ENCODE results near the gene C1QTNF8.

C1QTNF8 gene

DNA sequence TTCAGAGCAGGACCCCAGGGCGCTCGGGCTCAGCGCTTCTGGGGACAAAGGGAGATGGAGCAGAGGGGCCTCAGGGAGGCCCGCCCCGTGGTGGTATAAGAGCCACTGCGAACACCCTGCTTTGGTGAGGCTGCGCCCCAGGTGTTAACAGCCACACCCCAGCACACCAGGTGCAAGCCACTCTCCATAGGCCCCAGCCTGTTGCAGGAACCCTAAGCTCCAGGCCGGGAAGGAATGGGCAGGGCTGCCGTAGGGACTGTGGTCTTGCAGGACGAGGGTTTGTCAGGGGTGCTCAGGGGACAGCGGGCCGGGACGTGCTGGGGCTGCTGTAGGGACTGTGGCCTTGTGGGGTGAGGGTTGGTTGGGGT, 40.5 kb downstream of the C1QTNF8 start:
- DNase-seq = no peak

DNA sequence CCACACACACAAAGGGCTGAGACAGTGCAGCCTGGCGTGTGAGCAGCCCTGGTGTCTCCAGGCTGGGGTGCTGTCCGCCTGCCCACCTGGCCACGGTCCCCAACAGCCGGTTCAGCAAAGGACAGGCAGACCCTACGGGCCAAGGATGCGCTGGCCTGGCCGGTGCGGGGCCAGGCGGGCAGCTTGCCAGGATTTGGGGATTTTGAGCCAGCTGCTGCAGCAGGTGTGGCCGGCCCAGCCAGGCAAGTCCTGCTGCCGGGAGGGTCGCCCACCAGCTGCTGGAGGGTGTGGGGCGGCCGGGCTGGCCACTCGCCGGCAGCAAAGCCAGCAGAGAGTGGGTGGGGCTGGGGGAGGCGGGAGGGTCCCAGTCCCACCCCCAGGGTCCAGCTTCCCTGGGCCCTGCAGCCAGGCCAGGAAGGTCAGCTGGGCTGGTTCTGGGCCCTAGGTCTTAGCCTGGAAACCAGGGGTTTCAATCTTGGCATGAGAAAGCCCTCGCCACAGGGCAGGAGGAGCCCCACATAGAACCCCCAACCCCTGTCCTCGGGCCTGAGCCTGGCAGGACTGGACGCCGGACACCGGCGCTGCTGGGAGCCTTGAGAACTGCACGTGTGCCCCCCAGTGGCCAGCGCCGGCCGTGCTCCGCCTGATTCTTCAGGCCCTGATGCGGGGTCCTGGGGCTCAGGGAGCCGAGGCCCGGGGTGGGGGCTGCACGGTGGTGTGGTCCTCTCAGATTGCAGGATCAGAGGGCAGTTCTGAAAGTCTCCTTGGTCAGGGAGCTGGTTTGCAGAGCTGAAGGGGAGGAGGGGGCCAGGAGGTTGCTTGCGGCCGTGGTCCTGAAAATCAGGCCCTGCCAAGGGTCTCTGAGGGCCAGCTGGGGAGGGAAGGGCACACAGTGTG, 41.1 kb downstream of the C1QTNF8 start:
- no peak for DNase-seq

DNA sequence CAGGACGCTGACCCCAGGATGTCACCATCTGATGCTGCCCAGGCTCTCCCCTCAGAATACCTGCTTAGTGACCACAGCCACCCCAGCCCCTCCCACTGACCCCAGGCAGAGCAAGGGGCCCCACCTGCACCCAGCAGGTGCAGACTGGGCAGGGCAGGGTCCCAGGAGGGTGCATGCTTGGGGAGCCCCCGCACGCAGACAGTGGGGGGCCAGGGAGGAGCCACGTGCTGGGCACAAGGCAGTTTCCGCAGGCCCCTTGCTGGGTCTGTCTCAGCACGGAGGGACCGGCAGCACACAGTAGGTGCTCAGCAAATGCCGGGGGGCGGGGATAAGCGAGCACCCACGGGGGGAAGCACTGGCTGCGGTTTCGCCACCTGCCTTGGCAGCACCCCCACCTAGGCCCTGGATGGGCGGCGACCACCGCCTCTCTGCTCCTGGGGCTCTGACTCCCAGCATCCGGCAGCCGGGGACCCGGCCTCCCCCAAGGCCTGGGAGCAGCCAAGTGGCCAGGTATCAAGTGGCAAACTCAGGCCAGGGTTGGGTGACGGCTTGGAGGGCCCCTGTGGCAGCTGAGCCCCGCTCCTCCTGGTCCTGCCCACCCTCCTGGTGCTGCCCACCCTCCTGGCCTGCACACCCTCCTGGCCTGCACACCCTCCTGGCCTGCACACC, 42.2 kb downstream of the C1QTNF8 start:
- DNase-seq = no peak

DNA sequence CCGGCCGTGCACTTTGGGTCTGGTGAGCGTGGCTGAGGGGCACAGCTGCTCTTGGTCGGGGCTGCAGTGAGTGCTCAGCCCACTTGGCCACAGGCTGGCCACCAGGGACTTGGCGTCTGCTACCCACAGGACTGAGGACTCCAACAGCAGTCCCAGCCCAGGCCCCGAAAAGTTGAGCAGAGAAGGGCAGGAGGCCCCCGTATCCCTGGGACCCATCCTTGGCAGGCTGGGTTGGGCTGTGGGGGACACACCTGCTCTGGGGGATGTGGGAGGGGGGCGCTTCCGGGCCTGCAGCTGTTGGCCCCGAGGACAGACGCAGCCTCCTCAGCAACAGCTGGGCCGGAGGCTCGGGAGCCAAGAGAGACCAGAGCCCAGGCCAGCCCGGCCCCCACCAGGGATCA, 42.9 kb downstream of the C1QTNF8 start:
- DNase-seq = no peak

DNA sequence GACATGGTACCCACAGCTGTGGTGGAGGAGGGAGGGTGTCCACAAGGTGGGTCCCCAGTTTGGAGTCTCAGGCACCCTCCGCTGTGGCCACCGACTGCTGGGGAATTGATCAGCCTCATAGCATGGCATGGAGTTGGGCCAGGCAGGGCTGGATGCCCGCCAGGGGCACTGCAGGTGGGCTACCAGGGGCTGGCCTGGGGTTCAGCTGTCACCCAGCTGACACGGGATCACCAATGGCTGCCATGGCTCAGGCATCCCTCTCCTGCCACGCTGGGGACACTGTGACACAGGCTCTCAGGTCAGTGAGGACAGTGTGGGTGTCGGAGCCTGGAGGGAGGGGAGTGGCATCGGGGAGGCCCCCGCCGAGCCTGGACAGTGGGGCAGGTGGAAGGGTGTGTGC, 43.3 kb downstream of the C1QTNF8 start:
- no peak for DNase-seq

DNA sequence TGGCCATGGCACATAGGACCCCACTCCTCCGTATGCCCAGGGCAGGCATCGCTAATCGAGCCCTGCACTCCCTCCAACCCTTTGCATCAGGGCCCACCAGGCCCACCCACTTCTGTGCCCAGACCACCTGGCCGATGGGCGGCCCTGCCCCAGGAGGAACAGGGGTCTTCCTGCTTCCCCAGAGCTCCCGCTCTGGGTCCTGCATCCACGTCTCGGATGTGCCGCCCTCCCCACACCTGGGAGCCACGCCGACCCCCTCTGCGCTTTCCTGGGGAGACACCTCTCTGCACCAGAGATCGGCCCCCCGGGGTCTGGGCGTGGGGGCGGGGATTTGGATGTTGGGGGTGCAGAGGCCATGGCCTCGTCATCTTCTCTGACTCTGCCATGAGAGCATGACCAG, 44.6 kb downstream of the C1QTNF8 start:
- DNase-seq = no peak

DNA sequence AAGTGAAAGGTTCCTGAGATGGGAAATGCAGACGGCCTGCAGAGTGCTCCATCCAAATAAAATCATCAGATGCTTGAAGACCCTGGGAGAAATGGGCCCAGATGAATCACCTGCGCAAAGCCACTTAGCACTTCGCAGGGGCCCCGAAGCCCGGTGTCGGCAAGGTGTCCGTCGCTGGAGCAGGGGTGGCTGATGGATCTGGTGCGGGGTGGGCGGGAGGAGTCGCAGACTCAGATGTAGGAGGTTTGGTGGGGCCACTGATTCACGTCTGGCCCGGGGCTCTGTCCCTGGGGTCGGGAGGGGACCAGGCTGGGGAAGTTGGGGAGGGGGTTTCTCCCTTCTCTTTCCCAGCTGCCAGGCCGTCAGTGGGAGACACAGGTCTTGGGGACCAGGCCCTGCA, 45.1 kb downstream of the C1QTNF8 start:
- no peak for DNase-seq

DNA sequence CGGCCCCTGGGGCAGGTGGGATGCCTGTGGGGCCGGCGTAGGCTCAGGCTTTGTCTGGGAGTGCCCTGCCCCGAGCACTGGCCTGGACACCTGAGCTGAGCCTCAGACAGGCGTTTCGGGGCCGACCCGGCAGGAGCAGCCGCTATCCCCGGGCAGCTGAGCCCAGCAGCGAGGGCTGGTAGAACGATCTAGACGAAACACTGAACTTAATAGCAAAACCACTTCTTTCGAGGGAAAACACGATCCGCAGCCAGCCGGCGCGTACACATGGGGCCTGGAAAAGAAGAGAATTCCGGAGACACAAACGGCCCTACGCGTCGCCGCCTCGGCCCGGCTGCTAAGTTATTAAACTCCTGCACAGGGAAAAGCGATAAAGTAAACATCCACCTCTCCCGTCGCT, 45.5 kb downstream of the C1QTNF8 start:
- no peak for DNase-seq

DNA sequence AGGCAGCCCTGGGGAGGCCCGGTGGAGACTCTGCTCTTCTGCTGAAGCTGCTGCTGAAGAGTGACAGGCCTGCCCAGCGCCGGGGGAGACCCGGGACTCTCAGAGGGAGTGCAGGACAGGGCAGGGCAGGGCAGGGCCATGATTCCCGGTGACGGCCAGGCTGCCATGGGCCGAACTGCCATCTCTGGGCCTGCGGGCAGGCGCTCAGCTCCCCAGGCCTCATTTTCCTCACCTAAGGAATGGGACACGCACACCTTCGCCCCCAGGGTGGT, 46.1 kb downstream of the C1QTNF8 start:
- DNase-seq = no peak

DNA sequence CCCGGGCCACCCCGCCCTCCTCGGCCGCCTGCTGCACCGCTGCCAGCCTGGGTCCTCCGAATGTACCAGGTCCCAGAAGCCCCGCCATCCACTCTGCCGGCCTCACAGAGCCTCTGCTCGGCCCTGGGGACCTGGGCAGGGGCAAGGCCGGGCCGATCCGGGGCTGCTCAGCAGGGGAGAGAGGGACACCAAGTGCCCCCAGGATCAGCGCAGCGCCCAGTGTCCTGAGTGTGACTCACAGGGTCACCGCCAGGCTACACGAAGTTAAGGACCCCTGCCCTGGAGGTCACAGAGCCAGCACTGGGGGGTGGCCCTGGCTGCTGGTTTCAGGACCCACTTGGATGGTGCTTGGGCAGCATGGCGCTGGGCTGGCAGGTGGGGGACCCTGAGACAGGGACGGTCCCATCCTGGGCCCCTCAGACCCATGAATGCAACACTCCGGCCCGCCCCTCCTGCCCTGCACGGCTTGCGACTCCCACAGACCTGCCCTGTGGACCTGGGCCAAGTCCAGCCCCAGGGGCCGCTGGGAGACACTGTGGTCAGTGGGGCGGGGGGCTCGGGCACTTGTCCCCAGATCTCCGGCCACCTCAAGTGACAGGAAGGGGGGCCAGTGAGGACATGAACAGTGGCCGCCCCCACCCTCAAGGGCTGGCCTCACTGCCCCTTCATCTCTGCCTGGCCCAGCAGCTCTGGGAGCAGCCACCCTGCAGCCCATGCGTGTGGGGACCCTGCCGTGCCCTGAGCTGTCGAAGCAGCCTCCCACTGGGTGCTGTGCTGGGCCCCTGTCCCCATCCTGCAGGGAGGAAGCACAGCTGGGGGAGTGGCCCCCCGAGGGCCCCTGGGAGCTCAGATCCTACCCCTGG, 46.7 kb downstream of the C1QTNF8 start:
- DNase-seq = no peak

DNA sequence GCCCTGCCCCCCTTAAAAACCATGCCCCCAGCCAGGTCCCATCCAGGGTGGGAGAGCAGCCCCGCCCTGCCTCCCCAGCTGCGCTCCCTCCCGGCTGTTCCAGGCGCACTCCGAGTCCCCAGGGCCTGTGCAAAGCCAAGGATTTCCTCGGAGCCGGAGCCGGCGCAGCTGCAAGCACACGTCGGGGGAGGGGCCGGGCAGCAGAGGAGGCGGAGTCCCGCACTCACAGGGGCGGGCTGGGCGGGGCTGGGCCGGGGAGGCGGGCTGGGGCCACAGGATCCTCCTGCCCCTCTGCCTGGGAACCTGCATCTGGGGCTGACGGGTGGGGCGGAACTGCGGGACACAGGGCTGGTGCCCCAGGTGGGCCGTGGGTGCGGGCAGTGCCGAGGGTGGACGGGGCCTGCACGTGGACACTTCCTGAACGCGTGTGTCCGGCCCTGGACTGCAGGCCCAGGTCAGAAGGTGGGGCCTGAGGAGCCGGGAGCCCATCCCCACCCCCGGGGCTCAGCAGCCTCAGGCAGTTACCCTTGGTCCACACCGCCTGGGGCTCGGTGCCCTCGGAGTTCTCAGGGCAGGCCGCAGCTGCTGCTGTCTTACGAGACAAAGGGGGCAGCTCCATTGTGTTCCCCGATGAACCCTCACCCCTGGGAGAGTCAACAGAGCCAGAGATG, 47.5 kb downstream of the C1QTNF8 start:
- DNase-seq = no peak

DNA sequence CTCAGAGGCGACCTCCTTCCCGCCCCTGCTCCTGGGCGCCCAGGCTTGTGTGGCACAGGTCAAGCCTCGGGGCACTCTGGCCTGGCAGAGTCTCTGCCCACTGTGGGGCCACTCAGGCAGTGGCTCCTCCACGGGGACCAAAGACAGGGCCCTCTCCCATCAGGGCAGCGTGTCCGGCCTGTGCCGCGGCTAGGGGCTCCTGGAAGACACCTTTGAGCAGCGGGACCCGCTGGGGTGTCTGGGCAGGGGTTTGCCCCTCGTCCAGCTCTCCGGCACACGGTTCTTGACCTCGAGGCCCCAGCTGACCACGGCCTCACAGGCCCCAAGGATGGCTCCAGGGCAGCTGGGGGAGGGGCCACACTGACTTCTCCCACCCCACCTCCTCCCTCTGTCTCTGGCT, 48.2 kb downstream of the C1QTNF8 start:
- DNase-seq = no peak

DNA sequence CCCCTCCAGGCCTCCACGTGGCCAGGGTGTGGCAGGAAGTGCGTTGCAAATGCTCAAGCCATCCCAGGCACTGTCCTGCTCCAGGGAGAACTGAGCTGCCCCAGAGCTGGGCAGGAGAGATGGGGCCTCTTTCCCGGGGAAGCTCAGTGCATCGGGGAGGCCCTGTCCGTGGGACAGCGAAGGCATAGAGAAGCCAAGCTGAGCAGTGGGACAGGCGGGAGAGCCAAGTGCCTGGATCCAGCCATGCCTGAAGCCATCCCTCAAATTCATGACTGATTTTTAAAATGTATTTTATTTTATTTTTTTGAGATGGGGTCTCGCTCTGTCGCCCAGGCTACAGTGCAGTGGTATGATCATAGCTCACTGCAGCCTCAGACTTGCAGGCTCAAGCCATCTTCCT, 48.9 kb downstream of the C1QTNF8 start:
- DNase-seq = no peak

DNA sequence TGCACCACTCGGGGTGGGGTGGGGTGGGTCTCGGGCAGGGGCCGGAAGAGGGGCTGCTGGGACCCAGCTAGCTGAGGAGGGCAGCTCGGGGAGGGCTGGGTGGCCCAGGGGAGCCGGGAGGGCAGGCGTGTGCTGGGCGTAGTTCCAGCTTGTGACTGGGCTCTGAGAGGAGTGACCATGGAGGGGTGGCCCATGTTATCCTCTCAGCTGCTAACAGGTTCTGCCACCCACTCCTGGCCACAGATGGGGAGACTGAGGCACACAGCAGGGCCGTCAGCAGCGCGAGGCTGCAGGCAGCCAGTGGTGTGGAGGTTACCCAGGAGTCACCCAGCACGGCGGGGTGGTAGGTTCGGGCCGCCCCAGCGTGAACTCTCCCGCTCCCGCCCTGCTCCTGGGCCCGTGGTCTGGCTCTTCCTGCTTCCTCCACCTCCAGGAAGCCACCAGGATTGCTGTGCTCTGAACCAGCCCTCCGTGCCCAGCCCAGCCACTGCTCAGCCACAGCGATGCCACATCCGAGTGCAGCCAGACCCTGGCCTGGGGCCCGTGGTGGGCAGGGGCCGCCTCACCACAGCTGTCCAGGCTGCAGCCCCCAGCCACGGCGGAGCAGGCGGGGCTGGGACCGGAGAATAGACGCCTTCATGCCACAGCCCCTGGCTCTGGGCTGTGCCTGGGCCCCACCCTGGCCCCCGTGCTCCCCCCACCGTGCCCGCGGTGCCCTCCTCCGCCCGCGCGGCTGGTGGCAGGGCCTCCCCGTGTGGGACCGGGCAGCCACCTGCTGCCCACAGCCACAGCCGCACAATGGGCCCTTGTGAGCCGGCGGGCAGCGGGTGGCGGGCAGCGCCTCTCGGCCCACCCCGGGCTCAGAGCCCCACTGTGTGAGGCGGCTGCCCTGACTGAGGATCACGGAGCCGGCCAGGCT, 49.8 kb downstream of the C1QTNF8 start:
- DNase-seq = no peak

DNA sequence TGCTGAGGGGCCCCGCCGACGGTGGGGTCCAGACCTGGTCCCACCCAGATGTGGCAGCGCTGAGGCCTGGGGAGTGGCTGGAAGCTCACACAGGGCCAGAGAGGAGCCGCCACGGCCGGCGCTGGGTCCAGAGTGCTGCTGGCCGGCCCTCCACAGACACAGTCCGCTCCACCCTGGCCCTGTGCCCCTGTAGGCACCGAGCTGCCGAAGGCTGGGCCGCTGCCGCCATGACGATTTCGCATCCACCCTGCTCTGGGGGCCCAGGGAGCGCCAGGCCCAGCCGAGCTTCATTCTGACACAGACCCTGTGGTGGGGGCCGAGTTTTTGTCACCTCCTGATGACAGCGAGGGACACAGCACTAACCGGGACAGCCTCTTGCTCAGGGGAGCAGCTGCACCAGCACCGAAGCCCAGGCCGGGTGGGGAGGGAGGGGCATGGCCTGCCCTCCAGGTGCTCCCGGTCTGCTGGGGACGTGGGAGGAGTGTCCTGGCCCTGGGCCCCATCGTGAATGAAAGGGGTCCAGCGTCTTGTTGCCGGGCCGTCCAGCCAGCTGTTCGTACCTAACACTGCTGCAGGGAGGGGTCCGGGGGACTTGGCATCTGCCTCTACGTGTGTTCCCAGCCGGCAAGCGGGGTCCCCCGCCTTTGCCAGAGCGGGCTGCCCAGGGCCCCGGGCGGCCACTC, 50.6 kb downstream of the C1QTNF8 start:
- no peak for DNase-seq

DNA sequence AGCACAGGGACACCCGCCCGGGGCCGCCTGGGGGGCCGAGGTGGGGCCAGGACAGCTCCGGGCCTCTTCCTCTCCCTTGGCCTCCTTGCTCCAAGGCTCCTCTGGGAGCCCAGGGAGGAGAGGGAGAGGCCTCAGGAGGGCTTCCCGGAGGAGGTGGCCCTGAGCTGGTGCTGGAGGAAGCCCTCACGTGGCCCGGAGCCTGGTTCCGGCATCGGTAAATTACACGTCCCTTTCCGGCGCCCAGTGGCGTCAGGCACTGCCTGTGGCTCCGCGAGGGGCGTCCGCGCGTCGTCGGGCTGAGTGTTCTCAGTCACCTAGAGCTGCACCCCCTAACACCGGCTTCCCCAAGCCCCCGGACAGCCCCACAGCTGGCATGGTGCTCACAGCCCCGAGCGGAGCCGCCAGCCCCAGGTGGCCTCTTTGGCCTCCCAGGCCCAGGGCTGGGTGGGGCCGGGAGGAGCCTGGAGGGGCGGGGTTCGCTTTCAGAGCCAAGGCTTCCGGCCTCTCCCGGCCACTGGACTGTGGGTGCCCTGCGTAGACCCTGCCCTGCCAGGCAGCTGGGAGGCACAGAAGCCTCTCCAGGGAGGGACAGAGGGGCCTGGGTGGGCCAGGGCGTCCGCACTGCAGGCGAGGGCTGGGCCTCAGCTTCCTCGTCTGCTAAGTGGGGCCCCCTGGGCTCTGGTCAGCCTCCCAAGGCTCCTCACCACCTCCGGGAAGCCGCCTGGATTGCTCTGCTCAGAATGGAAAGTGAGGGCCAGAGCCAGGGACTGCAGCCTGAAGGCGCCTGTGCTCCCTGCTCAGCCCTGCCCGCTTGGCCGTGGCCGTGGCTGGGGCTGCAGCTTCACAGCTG, 51.4 kb downstream of the C1QTNF8 start:
- no peak for DNase-seq

DNA sequence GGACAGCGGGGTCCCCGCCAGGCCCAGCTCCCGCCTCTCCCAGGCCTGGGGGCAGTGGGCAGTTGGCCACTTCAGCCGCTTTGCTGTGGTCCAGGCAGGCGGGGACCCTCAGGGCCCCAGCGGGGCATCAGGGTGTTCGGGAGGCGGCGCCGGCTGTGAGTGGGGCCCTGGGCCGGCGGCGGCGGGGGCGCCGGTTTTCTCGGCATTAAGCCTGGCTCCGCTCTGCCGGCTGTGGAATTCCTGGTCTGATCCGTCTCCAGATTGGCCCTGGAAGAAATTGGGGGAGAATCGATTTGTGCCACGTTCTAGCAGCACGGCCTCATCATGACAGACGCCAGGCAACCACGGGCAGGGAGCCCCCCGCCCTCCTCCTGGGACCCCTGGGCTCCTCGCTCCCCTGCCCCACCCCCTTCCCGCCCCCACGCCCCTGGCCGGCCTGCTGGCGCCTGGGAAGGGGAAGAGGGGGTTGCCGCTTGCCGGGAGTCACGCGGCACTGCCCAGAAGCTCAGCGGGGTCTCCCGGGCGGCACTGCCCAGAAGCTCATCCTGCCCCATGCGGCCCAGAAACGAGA, 52.1 kb downstream of the C1QTNF8 start:
- DNase-seq = no peak

DNA sequence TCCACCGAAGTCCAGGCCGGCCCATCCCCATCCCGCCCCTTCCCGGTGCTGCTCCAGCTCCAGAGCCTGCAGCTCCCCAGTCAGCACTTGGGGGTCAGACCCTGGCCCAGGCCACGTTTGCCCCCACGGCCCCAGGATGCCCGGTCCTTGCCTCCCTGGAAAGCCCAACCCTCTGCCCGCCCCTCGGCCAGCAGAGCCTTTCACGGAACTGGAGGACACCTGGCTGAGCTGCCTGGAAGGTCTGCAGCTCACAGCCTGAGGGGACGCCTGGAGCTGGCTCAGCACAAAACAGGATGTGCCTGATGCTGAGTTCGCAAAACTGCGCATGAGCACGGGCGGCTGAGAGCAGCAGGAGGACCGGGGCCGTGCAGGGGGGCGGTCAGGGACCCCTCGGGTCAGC, 53.2 kb downstream of the C1QTNF8 start:
- DNase-seq = no peak

DNA sequence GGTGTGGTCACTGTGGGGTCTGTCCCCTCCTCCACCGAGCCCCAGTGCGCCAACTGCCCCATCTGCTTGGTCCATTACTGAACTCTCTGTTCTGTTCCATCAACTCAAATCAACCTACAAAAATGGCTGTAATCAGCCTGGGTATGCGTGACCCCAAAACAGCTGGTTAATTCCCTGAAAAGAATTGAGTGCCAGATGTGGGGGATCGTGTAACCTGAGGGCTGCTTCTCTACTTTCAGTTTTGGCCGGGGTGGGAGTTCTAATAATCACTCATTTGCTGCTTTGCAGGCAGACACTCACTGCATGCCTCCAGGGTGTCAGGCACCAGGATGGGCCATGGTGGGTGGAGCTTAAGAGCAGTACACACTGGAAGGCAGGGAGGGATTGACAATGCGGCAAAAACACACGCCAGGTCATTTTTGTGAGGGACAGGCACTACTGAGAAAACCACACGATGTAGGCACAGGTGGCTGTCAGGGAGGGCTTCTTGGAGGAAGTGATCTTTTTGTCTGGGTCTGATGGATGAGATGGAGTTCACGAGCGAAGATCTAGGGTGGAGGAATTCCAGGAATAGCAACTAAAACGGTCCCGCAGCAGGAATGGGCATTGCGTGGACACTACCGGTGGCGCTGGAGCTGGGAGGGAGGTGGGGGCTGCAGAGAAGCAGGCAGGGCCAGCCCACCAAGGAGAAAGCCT, 53.8 kb downstream of the C1QTNF8 start:
- no peak for DNase-seq

DNA sequence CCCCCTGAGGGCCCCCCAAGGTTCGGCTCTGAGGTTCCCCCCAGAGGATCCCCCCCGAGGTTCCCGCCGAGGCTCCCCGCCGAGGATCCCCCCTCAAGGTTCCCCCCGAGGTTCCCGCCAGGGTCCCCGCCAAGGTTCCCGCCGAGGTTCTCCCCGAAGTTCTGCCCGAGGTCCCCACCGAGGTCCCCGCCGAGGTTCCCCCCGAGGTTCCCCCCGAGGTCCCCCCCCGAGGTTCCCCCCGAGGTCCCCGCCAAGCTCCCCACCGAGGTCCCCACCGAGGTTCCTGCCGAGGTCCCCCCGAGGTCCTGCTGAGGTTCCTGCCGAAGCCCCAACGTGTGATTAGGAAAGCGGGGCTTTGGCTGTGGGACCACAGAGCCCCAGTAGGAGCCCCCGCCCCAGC, 55.7 kb downstream of the C1QTNF8 start:
- DNase-seq = no peak

Measured in CD4-positive, alpha-beta T cell treated with Interleukin-4 for 1 hour (primary cell).